ENCODE data around the gene TCF4.

GRCh38 chr18:55534547-55534946 lies 53.4 kb downstream of the TCF4 start:
- TF ChIP-seq CTCF (IDR thresholded peaks at IDR 0.05): no peak
- TF ChIP-seq POLR2A (IDR thresholded peaks at IDR 0.05): no peak
